B cell (primary cell): ENCODE data around the gene ARAP2. TPM values are rescaled to one million over a fixed set of nuclear protein-coding genes. Genes with fewer than 3 reads are reported as not detected.

ENCODE experiments used
- ATAC-seq: fragments of 200-7000 bp; cut with Tn5 transposase; one replicate; pipeline ENCODE4 v1.10.0; 2021; ENCODE audit warnings: low read depth, mild to moderate bottlenecking, moderate number of reproducible peaks, moderate library complexity
- CTCF ChIA-PET: fragments of 350-600 bp; sonication (Branson Sonifier 250); formaldehyde crosslinking; loops from one replicate; lab custom pipeline; 2021; ENCODE audit warnings: antibody characterized with exemption, inconsistent platforms; lab: Charles Lee
- POLR2A ChIA-PET: fragments of 350-600 bp; sonication (Branson Sonifier 250); formaldehyde crosslinking; loops from one replicate; lab custom pipeline; 2021; ENCODE audit warnings: antibody characterized with exemption; lab: Charles Lee
- DNase-seq: peaks from one replicate; pipeline ENCODE4 v3.0.0; 2013
- H2AFZ ChIP-seq: 2 replicates; pipeline ENCODE4 v1.6.1; 2012; ENCODE audit warnings: mild to moderate bottlenecking, low read depth, low read length; ENCODE audit not compliant: insufficient read depth, poor library complexity, severe bottlenecking
- H3K27ac ChIP-seq, 2 donors: 1 replicate in 1 of 2; 2 replicates in 1 of 2; pipeline ENCODE4 v1.5.1; 2012 to 2013; ENCODE audit warnings: low read length in 2 of 2, mild to moderate bottlenecking in 2 of 2, moderate library complexity in 1 of 2
- H3K27me3 ChIP-seq, 4 experiments: fragments of 200-600 bp in 1 of 4; sonication (generic) in 1 of 4; replicated peaks in 1 of 4; 1 replicate in 2 of 4; 2 replicates in 2 of 4; pipeline versions ENCODE4 v1.6.1 to v1.7.0; 2013 to 2016; ENCODE audit warnings: low read length in 3 of 4, mild to moderate bottlenecking in 2 of 4, mixed read lengths in 1 of 4, moderate library complexity in 1 of 4; ENCODE audit not compliant: insufficient read depth in 4 of 4, control insufficient read depth in 3 of 4; ENCODE audit errors: control extremely low read depth in 1 of 4
- H3K36me3 ChIP-seq, 2 experiments: replicated peaks in 1 of 2; 1 replicate in 1 of 2; 2 replicates in 1 of 2; pipeline versions ENCODE4 v1.6.1 to v1.7.1; 2013; ENCODE audit warnings: low read length in 1 of 2; ENCODE audit not compliant: insufficient read depth in 2 of 2, control insufficient read depth in 1 of 2; ENCODE audit errors: control extremely low read depth in 1 of 2, extremely low read depth in 1 of 2
- H3K4me1 ChIP-seq, 2 donors: fragments of 200-600 bp in 1 of 2; sonication (generic) in 1 of 2; 1 replicate in 1 of 2; 2 replicates in 1 of 2; pipeline versions ENCODE4 v1.5.1 to v1.6.1; 2013 to 2017; ENCODE audit warnings: low read length in 2 of 2; ENCODE audit not compliant: control insufficient read depth in 2 of 2, insufficient read depth in 2 of 2
- H3K4me2 ChIP-seq: replicated peaks from 2 replicates; pipeline ENCODE3; 2012; ENCODE audit warnings: mild to moderate bottlenecking, low read depth, low read length; ENCODE audit not compliant: poor library complexity, severe bottlenecking
- H3K4me3 ChIP-seq, 5 experiments: fragments of 200-600 bp in 1 of 5; sonication (generic) in 1 of 5; 1 replicate in 3 of 5; 2 replicates in 2 of 5; pipeline versions ENCODE4 v1.5.1 to v1.7.0; 2011 to 2016; ENCODE audit warnings: low read length in 4 of 5, mild to moderate bottlenecking in 4 of 5, low read depth in 2 of 5, control low read depth in 1 of 5, moderate library complexity in 1 of 5; ENCODE audit not compliant: insufficient read depth in 1 of 5; ENCODE audit errors: control extremely low read depth in 1 of 5, extremely low read depth in 1 of 5
- H3K79me2 ChIP-seq: fragments of 200-600 bp; sonication (generic); one replicate; pipeline ENCODE4 v1.6.0; 2016; ENCODE audit warnings: low read length; ENCODE audit not compliant: control insufficient read depth, insufficient read depth
- H3K9ac ChIP-seq: fragments of 200-600 bp; sonication (generic); 2 replicates; pipeline ENCODE4 v1.6.1; 2017; ENCODE audit warnings: mild to moderate bottlenecking, low read length, moderate library complexity
- H3K9me3 ChIP-seq, 3 donors: one replicate each; pipeline versions ENCODE4 v1.6.1 to v1.7.1; 2013; ENCODE audit warnings: low read length in 2 of 3; ENCODE audit not compliant: control insufficient read depth in 2 of 3, insufficient read depth in 1 of 3; ENCODE audit errors: control extremely low read depth in 1 of 3
- H4K20me1 ChIP-seq: 2 replicates; pipeline ENCODE4 v1.6.0; 2012; ENCODE audit warnings: mild to moderate bottlenecking, low read length; ENCODE audit not compliant: insufficient read depth, control insufficient read depth, poor library complexity, severe bottlenecking
- H3K27ac Mint-ChIP-seq: one replicate; pipeline ENCODE4 v1.8.0; 2021; ENCODE audit warnings: mixed read lengths
- H3K27me3 Mint-ChIP-seq: one replicate; pipeline ENCODE4 v1.8.0; 2021; ENCODE audit warnings: mixed read lengths
- H3K4me1 Mint-ChIP-seq: one replicate; pipeline ENCODE4 v1.8.0; 2021; ENCODE audit warnings: mixed read lengths
- H3K4me3 Mint-ChIP-seq: one replicate; pipeline ENCODE4 v1.8.0; 2021; ENCODE audit warnings: mixed read lengths
- H3K9me3 Mint-ChIP-seq: one replicate; pipeline ENCODE4 v1.8.0; 2022; ENCODE audit warnings: mixed read lengths; ENCODE audit not compliant: insufficient read depth
- CTCF ChIP-seq: fragments of 200-600 bp; IDR thresholded peaks from one replicate; pipeline ENCODE4 v1.8.0; 2022; ENCODE audit warnings: antibody characterized with exemption, mild to moderate bottlenecking
- EZH2 ChIP-seq: IDR thresholded peaks from 2 replicates; pipeline ENCODE4 v1.6.1; 2012; ENCODE audit warnings: borderline replicate concordance, low read depth, mild to moderate bottlenecking, moderate library complexity, low read length; ENCODE audit not compliant: insufficient read depth, poor library complexity, severe bottlenecking
- WGBS: methylation state at CpG from one replicate; pipeline ENCODE4 v1.1.5; 2013; ENCODE audit warnings: missing lambda C conversion rate; ENCODE audit not compliant: insufficient coverage; 5-methylcytosine and 5-hydroxymethylcytosine counted together
- intact Hi-C: fragments of 100-400 bp; cut with micrococcal nuclease; formaldehyde crosslinking; loops from one replicate; pipeline ENCODE4 v1.10.0; 2022
- polyA plus RNA-seq: library from polyadenylated mRNA; depleted of rRNA; stranded (reverse); fragments of >200 nt; gene quantifications from 2 replicates; pipeline ENCODE4 v1.2.3, GENCODE V29; 2012
- total RNA-seq, 2 donors: library from RNA; stranded (reverse); fragments of 120-200 nt in 1 of 2; gene quantifications; 1 replicate in 1 of 2; 2 replicates in 1 of 2; pipeline versions ENCODE4 v1.2.3 to v1.2.4, GENCODE V29; 2013 to 2022

Gene ARAP2
- total and polyA plus RNA-seq, 2 donors (not counting 1 experiment from before 2014, with no cell fraction given), result 13.2 to 88.0 TPM

GRCh38 chr4:36177946-36178345 lies 66.4 kb downstream of the ARAP2 start:
- H3K27ac Mint-ChIP-seq, result no peak overlapping the region
- ATAC-seq (no peak), DNase-seq (no peak)
- no peak overlapping the region for H3K4me3 ChIP-seq
- intact Hi-C loops, result no loop called here
- no peaks in the 10 kb centered on the region for H3K4me1 ChIP-seq
- no peaks in the 10 kb centered on the region for H3K9me3 Mint-ChIP-seq
- no peaks in the 10 kb centered on the region for H4K20me1 ChIP-seq
- no peak overlapping the region for H3K9ac ChIP-seq
- no peaks in the 10 kb centered on the region for H3K27me3 Mint-ChIP-seq
- no CpG with 5 or more reads among the region's 1 CpG for WGBS
- H3K9me3 ChIP-seq, result no peaks in the 10 kb centered on the region
- no peak overlapping the region for H3K4me2 ChIP-seq
- no peak overlapping the region for H3K27ac ChIP-seq
- POLR2A ChIA-PET, result no interaction called here
- H2AFZ ChIP-seq, result no peak overlapping the region
- H3K79me2 ChIP-seq, result no peaks in the 10 kb centered on the region
- no peaks in the 10 kb centered on the region for H3K27me3 ChIP-seq
- peaks cover 3 to 28% of the 10 kb centered on the region in 2 experiments for H3K36me3 ChIP-seq
- TF ChIP-seq CTCF, result no peak
- no peak for TF ChIP-seq EZH2
- CTCF ChIA-PET, result interaction anchor here (1.4 kb wide), 1 partner anchor 19 kb away, joined by 3 read pairs; no protein-coding TSS in a partner anchor
- H3K4me3 Mint-ChIP-seq, result no peak overlapping the region
- peaks cover 2% of the 10 kb centered on the region for H3K4me1 Mint-ChIP-seq

GRCh38 chr4:36174570-36174969 lies 69.7 kb downstream of the ARAP2 start:
- no peak overlapping the region for H3K4me3 Mint-ChIP-seq
- POLR2A ChIA-PET, result no interaction called here
- ATAC-seq, result no peak
- Histone ChIP-seq H3K27me3 (no peaks in the 10 kb centered on the region), H3K4me3 (no peak overlapping the region), H3K9ac (no peak overlapping the region), H3K27ac (no peak overlapping the region), H2AFZ (no peak overlapping the region), H3K9me3 (no peaks in the 10 kb centered on the region), H3K4me2 (no peak overlapping the region), H3K79me2 (no peaks in the 10 kb centered on the region), H4K20me1 (no peaks in the 10 kb centered on the region), H3K36me3 (peaks cover 5 to 32% of the 10 kb centered on the region in 2 experiments), H3K4me1 (no peaks in the 10 kb centered on the region)
- TF ChIP-seq CTCF, result no peak
- no peak for TF ChIP-seq EZH2
- no peaks in the 10 kb centered on the region for H3K4me1 Mint-ChIP-seq
- intact Hi-C loops, result no loop called here
- H3K27me3 Mint-ChIP-seq, result no peaks in the 10 kb centered on the region
- CTCF ChIA-PET, result no interaction called here
- no peak for DNase-seq
- no peak overlapping the region for H3K27ac Mint-ChIP-seq
- no peaks in the 10 kb centered on the region for H3K9me3 Mint-ChIP-seq
